Endodermal cell (in vitro differentiated cells): ENCODE measurements around the gene ING5. TPM values are rescaled to one million over a fixed set of nuclear protein-coding genes. Genes with fewer than 3 reads are reported as not detected.

Experiments
- DNase-seq: peaks from one replicate; pipeline ENCODE4 v3.0.0-alpha.2; 2017
- H3K27ac ChIP-seq: 2 replicates; pipeline ENCODE4 v1.5.1; 2013; ENCODE audit warnings: mild to moderate bottlenecking, low read depth, low read length, moderate library complexity
- H3K27me3 ChIP-seq: 2 replicates; pipeline ENCODE4 v1.6.1; 2013; ENCODE audit warnings: mild to moderate bottlenecking, low read length, moderate library complexity; ENCODE audit not compliant: insufficient read depth, control insufficient read depth, poor library complexity, severe bottlenecking
- H3K36me3 ChIP-seq: 2 replicates; pipeline ENCODE4 v1.7.0; 2013; ENCODE audit warnings: mild to moderate bottlenecking, low read length, moderate library complexity; ENCODE audit not compliant: control insufficient read depth, insufficient read depth
- H3K4me1 ChIP-seq: one replicate; pipeline ENCODE4 v1.7.0; 2013; ENCODE audit warnings: low read length; ENCODE audit not compliant: control insufficient read depth, insufficient read depth
- H3K4me3 ChIP-seq: 2 replicates; pipeline ENCODE4 v1.5.1; 2013; ENCODE audit warnings: mild to moderate bottlenecking, low read length, moderate library complexity
- H3K9ac ChIP-seq: 2 replicates; pipeline ENCODE4 v1.6.1; 2013; ENCODE audit warnings: mild to moderate bottlenecking, low read length, moderate library complexity; ENCODE audit not compliant: poor library complexity, severe bottlenecking; ENCODE audit errors: extremely low read depth
- H3K9me3 ChIP-seq: 2 replicates; pipeline ENCODE4 v1.6.1; 2013; ENCODE audit warnings: mild to moderate bottlenecking, low read length, moderate library complexity; ENCODE audit not compliant: control insufficient read depth
- H3K27ac Mint-ChIP-seq: 2 replicates; pipeline ENCODE4 v1.8.0; 2020; ENCODE audit warnings: mixed read lengths
- H3K27me3 Mint-ChIP-seq: 2 replicates; pipeline ENCODE4 v1.8.0; 2021; ENCODE audit warnings: mild to moderate bottlenecking, mixed read lengths; ENCODE audit not compliant: insufficient read depth
- H3K36me3 Mint-ChIP-seq: 2 replicates; pipeline ENCODE4 v1.8.0; 2020; ENCODE audit warnings: low read depth, mixed read lengths
- H3K4me1 Mint-ChIP-seq: 2 replicates; pipeline ENCODE4 v1.8.0; 2020; ENCODE audit warnings: mixed read lengths
- H3K4me3 Mint-ChIP-seq: 2 replicates; pipeline ENCODE4 v1.8.0; 2020; ENCODE audit warnings: mild to moderate bottlenecking, moderate library complexity, mixed read lengths
- H3K9me3 Mint-ChIP-seq: 2 replicates; pipeline ENCODE4 v1.8.0; 2020; ENCODE audit warnings: mild to moderate bottlenecking, mixed read lengths
- CTCF ChIP-seq: fragments of 200-600 bp; sonication (generic); conservative IDR thresholded peaks from 2 replicates; pipeline ENCODE4 v1.5.0; 2021; ENCODE audit warnings: antibody characterized with exemption, mild to moderate bottlenecking
- WGBS, 2 experiments: methylation state at CpG; one replicate each; pipeline versions ENCODE4 v1.1.5 to v1.1.7; 2013; ENCODE audit warnings: missing lambda C conversion rate in 2 of 2, mixed read lengths in 1 of 2; ENCODE audit not compliant: insufficient coverage in 1 of 2, insufficient read length in 1 of 2; 5-methylcytosine and 5-hydroxymethylcytosine counted together
- total RNA-seq, 2 donors: library from RNA; stranded (reverse); fragmentation: NEBNext Ultra II Directional in 1 of 2; extraction: Animal tissue kit (Norgen Biotek cat#: 25700) in 1 of 2; gene quantifications; 2 replicates in 1 of 2; 3 replicates in 1 of 2; pipeline ENCODE4 v1.2.1, GENCODE V29; 2021

Gene ING5
- total RNA-seq, 2 donors from 2014 or later, result 44.9 to 53.1 TPM

DNA sequence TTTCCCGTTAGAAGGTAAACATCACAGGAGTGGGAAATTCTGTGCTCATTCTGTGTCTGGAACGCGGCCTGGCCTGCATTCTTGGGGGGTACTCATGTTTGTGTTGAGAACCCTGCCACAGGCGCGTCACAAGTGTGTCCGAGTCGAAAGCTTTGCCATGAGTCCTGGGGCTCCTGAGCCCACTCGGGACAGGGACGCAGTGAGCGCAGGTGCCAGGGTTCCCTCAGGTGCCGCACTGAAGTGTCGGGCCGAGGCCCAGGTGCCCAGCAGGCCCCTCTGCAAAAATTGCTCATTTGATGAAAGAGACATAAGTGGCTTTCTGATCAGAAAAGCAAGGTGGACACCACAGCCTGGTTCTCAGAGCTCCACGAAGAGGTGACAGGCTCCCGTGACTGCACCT is 37.3 kb downstream of the ING5 start:
- Histone ChIP-seq H3K27me3 (no peaks in the 10 kb centered on the region), H3K36me3 (peaks cover 7% of the 10 kb centered on the region), H3K9ac (no peak overlapping the region), H3K9me3 (no peaks in the 10 kb centered on the region), H3K4me1 (no peaks in the 10 kb centered on the region), H3K27ac (no peak overlapping the region), H3K4me3 (no peak overlapping the region)
- H3K4me1 Mint-ChIP-seq, result no peaks in the 10 kb centered on the region
- no peak for TF ChIP-seq CTCF
- no peak for DNase-seq
- H3K36me3 Mint-ChIP-seq, result peaks cover 11% of the 10 kb centered on the region
- no peaks in the 10 kb centered on the region for H3K27me3 Mint-ChIP-seq
- no peaks in the 10 kb centered on the region for H3K9me3 Mint-ChIP-seq
- 96 to 98% methylated on average over 15 of the region's 15 CpGs for WGBS, 2 experiments
- no peak overlapping the region for H3K27ac Mint-ChIP-seq
- H3K4me3 Mint-ChIP-seq, result no peak overlapping the region

GRCh38 chr2:241739651-241740050 is 37.8 kb downstream of the ING5 start:
- Histone ChIP-seq H3K36me3 (peaks cover 9% of the 10 kb centered on the region), H3K9me3 (no peaks in the 10 kb centered on the region), H3K4me3 (no peak overlapping the region), H3K27ac (no peak overlapping the region), H3K4me1 (no peaks in the 10 kb centered on the region), H3K9ac (no peak overlapping the region), H3K27me3 (no peaks in the 10 kb centered on the region)
- WGBS, 2 experiments, result 96 to 97% methylated on average over 12 of the region's 12 CpGs
- Mint-ChIP-seq H3K27me3 (no peaks in the 10 kb centered on the region), H3K4me3 (no peak overlapping the region), H3K36me3 (peaks cover 14% of the 10 kb centered on the region), H3K27ac (no peak overlapping the region), H3K4me1 (no peaks in the 10 kb centered on the region), H3K9me3 (no peaks in the 10 kb centered on the region)
- no peak for TF ChIP-seq CTCF
- no peak for DNase-seq

GRCh38 chr2:241741016-241741415 is 39.2 kb downstream of the ING5 start:
- WGBS, 2 experiments, result 96 to 100% methylated on average over 2 to 10 of the region's 10 CpGs
- Histone ChIP-seq H3K4me1 (no peaks in the 10 kb centered on the region), H3K9ac (no peak overlapping the region), H3K27ac (no peak overlapping the region), H3K27me3 (no peaks in the 10 kb centered on the region), H3K36me3 (peaks cover 23% of the 10 kb centered on the region), H3K9me3 (peaks cover 6% of the 10 kb centered on the region), H3K4me3 (no peak overlapping the region)
- no peak overlapping the region for H3K27ac Mint-ChIP-seq
- H3K36me3 Mint-ChIP-seq, result peaks cover 25% of the 10 kb centered on the region
- DNase-seq, result no peak
- peaks cover 6% of the 10 kb centered on the region for H3K9me3 Mint-ChIP-seq
- no peaks in the 10 kb centered on the region for H3K27me3 Mint-ChIP-seq
- H3K4me3 Mint-ChIP-seq, result no peak overlapping the region
- TF ChIP-seq CTCF, result no peak
- H3K4me1 Mint-ChIP-seq, result no peaks in the 10 kb centered on the region
